GM12891 (cell line): ENCODE measurements around the gene CT45A10. TPM values are rescaled to one million over a fixed set of nuclear protein-coding genes. Genes with fewer than 3 reads are reported as not detected.
"Not testable (repeated sequence)": the region's sequence is repeated elsewhere in the genome, so short reads cannot be mapped to it uniquely, and the experiment has no call there.

Experiments
- DNase-seq: peaks from one replicate; pipeline ENCODE4 v3.0.0; 2011; ENCODE audit warnings: low spot score; ENCODE audit not compliant: insufficient read length
- FAIRE-seq: peaks from 2 replicates; lab custom pipeline; 2011; peaks lifted over from hg19 to GRCh38; lab: Jason Lieb, UNC
- PAX5 ChIP-seq: IDR thresholded peaks from 2 replicates; pipeline ENCODE4 v1.6.1; 2011; ENCODE audit warnings: low read length, moderate library complexity, mild to moderate bottlenecking; ENCODE audit not compliant: insufficient read depth, severe bottlenecking
- POLR2A ChIP-seq: IDR thresholded peaks from 2 replicates; pipeline ENCODE4 v1.6.1; 2011; ENCODE audit warnings: low read depth, low read length, control low read depth
- POLR2AphosphoS5 ChIP-seq: IDR thresholded peaks from 2 replicates; pipeline ENCODE4 v1.6.1; 2011; ENCODE audit warnings: low read depth, low read length, control low read depth
- POU2F2 ChIP-seq: IDR thresholded peaks from 2 replicates; pipeline ENCODE4 v1.6.1; 2011; ENCODE audit warnings: low read depth, mild to moderate bottlenecking, control low read depth, low read length, moderate library complexity
- SPI1 ChIP-seq: IDR thresholded peaks from 2 replicates; pipeline ENCODE4 v1.6.1; 2011; ENCODE audit warnings: low read depth, low read length, control low read depth
- TAF1 ChIP-seq: IDR thresholded peaks from 2 replicates; pipeline ENCODE4 v1.6.1; 2011; ENCODE audit warnings: low read depth, low read length, control low read depth
- polyA plus RNA-seq: library from polyadenylated mRNA; unstranded; fragments of >200 nt; gene quantifications from one replicate; pipeline ENCODE4 v1.2.1, GENCODE V29; 2012; ENCODE audit warnings: low read depth, missing spikeins, inconsistent platforms; ENCODE audit not compliant: missing spikeins

CT45A10 gene, protein sequence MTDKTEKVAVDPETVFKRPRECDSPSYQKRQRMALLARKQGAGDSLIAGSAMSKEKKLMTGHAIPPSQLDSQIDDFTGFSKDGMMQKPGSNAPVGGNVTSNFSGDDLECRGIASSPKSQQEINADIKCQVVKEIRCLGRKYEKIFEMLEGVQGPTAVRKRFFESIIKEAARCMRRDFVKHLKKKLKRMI
- polyA plus RNA-seq: not detected

GRCh38 chrX:135893294-135893817 is at the start of gene CT45A10, which contains the start of gene SAGE1:
TSS of gene CT45A10 (minus strand) at chrX:135893444. CDS start at chrX:135885344, 8,100 bp downstream.
TSS of gene SAGE1 (plus strand) at chrX:135893716. CDS start at chrX:135896243, 2,527 bp downstream.
- no peak for FAIRE-seq
- no peak for DNase-seq
- TF ChIP-seq POLR2A: no peak
- no peak for TF ChIP-seq TAF1
- no peak for TF ChIP-seq PAX5
- TF ChIP-seq SPI1: no peak
- TF ChIP-seq POU2F2: no peak
- no peak for TF ChIP-seq POLR2AphosphoS5

GRCh38 chrX:135931644-135932487 is 38.6 kb upstream of the CT45A10 start:
- no peak for TF ChIP-seq SPI1
- no peak for TF ChIP-seq POLR2AphosphoS5
- TF ChIP-seq POU2F2: no peak
- TF ChIP-seq TAF1: no peak
- TF ChIP-seq POLR2A: no peak
- no peak for TF ChIP-seq PAX5
- DNase-seq (peak; percentile 6), FAIRE-seq (no peak)

GRCh38 chrX:135927897-135928296 is 34.7 kb upstream of the CT45A10 start:
- DNase-seq (no peak), FAIRE-seq (no peak)
- TF ChIP-seq TAF1: no peak
- TF ChIP-seq SPI1: no peak
- no peak for TF ChIP-seq PAX5
- TF ChIP-seq POLR2A: no peak
- no peak for TF ChIP-seq POLR2AphosphoS5
- no peak for TF ChIP-seq POU2F2

- FAIRE-seq (no peak), DNase-seq (no peak)
- TF ChIP-seq PAX5 (no peak), POLR2AphosphoS5 (no peak), POU2F2 (no peak), TAF1 (no peak), SPI1 (no peak), POLR2A (no peak)
Measured at GRCh38 chrX:135923353-135923752, 30.1 kb upstream of the CT45A10 start.

- FAIRE-seq, DNase-seq: not testable (repeated sequence)
Measured at GRCh38 chrX:135920516-135920915, 27.3 kb upstream of the CT45A10 start.

DNA sequence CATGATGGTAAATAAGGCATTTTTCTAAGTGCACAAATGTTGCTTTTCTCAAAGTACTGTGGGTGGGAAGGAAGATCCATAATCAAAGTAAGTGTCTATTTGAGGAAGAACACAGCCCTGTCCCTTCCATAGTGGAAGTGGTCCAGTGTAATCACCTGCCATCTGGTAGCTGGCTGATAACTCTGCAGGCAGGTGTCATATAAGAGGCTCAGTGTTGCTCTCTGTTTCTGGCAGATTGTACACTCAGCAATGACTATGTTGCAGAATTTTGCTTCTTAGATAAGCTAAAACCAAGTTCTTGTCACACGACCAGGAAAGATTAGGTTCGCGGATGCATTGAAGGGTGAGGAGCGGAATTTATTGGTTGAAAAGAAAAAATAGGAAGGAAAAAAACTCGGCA is 21.2 kb upstream of the CT45A10 start:
- DNase-seq (no peak), FAIRE-seq (no peak)
- TF ChIP-seq TAF1: no peak
- no peak for TF ChIP-seq PAX5

DNA sequence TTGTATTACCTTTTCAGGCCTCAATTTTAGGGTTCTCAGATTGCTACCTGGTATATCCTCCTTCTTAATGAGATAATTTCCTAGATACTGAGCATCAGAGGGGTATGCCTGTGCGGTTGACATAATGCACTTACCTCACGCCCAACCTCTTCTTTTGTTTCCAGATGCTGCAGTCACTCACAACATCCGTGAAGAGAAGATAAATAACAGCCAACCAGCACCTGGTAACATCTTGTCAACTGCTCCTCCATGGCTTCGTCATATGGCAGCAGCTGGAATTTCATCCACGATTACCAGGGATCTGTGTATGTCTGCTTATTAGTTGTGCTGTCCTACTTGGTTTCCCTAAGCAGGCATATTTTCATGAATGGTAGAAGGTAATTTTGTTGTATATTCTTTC is 17.0 kb upstream of the CT45A10 start:
- TF ChIP-seq PAX5: no peak
- no peak for TF ChIP-seq POLR2AphosphoS5
- TF ChIP-seq POLR2A: no peak
- TF ChIP-seq SPI1: no peak
- no peak for TF ChIP-seq TAF1
- TF ChIP-seq POU2F2: no peak
- DNase-seq (no peak), FAIRE-seq (no peak)

DNA sequence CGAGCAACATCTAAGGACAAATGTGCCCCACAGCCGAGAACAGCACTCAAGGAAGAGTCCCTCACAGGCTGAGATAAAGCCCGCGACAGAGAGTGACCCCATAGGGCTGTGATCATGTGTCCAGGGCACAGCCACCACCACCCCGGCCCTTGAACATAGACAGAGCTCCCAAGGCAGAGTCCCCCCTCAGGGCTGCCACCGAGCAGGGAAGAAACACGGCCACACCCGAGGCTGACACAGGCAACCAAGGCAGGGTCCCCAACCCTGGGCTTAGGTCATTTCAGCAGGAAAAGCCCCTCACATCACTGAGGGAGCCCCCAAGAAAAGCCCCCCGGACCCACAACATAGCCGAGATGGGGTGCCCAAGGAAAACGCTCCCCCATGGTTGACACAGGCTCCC is 463 bp downstream of the CT45A10 start:
- FAIRE-seq (no peak), DNase-seq (no peak)
- TF ChIP-seq POU2F2 (no peak), PAX5 (no peak)

GRCh38 chrX:135890087-135890585 is 3.1 kb downstream of the CT45A10 start:
- TF ChIP-seq SPI1: no peak
- TF ChIP-seq POLR2A: no peak
- no peak for TF ChIP-seq POLR2AphosphoS5
- no peak for DNase-seq

DNA sequence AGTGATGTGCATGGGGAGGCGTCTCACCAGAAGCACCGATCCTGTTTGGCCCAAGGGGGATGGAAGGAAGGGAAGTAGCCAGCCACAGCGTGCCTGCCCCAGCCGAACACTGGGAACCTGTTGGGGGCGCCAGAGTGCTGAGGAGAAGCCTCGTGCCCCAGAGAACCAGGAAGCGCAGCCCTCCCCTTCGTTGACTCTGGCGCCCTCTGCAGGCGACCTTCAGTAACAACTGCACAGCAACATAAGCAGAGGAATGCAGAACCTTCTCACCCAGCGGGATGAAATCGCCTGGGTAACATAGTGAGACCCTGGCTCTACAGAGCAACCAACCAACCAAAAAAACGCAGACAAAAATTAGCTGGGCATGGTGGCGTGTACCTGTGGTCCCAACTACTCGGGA is 4.3 kb downstream of the CT45A10 start:
- DNase-seq, FAIRE-seq: not testable (repeated sequence)

More at GRCh38 chrX:135890087-135890585, 3.1 kb downstream of the CT45A10 start:
- no peak for FAIRE-seq

DNA sequence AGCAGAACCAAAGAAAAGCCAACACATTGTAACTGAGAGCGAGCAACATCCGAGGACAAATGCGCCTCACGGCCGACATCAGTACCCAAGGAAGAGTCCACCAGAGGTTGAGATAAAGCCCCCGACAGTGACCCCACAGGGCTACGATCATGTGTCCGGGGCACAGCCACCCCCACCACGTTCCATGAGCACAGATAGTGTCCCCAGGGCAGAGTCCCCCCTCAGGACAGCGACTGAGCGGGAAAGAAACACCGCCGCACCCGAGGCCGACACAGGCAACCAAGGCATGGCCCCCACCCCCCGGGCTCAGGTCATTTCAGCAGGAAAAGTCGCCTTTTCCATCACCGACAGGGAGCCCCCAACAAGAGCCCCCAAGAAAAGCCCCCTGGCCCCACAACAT is 5.0 kb downstream of the CT45A10 start:
- FAIRE-seq, DNase-seq: not testable (repeated sequence)

DNA sequence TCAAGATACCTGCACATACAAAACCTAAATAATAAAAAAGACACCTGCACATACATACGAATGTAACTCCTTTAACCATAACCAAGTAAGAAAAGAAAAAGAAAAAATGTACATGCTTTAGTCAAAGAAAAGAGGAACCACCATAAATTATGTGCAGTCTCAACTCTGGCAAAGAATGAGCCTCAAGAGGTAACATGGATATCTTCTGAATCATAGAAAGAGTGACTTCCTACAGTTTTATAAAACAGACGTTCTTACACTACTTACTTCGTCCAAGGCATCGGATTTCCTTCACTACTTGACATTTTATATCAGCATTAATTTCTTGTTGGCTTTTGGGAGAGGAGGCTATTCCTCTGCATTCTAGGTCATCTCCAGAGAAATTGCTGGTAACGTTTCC is 10.5 kb downstream of the CT45A10 start:
- not testable (repeated sequence) for DNase-seq, FAIRE-seq

DNA sequence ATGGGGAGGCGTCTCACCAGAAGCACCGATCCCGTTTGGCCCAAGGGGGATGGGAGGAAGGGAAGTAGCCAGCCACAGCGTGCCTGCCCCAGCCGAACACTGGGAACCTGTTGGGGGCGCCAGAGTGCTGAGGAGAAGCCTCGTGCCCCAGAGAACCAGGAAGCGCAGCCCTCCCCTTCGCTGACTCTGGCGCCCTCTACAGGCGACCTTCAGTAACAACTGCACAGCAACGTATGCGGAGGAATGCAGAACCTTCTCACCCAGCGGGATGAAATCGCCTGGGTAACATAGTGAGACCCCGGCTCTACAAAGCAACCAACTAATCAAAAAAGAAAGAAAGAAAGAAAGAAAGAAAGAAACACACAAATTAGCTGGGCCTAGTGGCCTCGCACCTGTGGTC is 21.5 kb downstream of the CT45A10 start, which contains the start of gene CT45A9:
CT45A9 (minus strand) TSS at position 101 of the 400 bp plus-strand sequence. CDS start 3,751 bp downstream, outside the sequence.
- not testable (repeated sequence) for FAIRE-seq, DNase-seq

DNA sequence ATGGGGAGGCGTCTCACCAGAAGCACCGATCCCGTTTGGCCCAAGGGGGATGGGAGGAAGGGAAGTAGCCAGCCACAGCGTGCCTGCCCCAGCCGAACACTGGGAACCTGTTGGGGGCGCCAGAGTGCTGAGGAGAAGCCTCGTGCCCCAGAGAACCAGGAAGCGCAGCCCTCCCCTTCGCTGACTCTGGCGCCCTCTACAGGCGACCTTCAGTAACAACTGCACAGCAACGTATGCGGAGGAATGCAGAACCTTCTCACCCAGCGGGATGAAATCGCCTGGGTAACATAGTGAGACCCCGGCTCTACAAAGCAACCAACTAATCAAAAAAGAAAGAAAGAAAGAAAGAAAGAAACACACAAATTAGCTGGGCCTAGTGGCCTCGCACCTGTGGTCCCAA is 38.8 kb downstream of the CT45A10 start, which contains the start of gene CT45A8:
CT45A8 (minus strand) TSS at position 101 of the 400 bp plus-strand sequence. CDS start 3,755 bp downstream, outside the sequence.
- not testable (repeated sequence) for FAIRE-seq, DNase-seq

DNA sequence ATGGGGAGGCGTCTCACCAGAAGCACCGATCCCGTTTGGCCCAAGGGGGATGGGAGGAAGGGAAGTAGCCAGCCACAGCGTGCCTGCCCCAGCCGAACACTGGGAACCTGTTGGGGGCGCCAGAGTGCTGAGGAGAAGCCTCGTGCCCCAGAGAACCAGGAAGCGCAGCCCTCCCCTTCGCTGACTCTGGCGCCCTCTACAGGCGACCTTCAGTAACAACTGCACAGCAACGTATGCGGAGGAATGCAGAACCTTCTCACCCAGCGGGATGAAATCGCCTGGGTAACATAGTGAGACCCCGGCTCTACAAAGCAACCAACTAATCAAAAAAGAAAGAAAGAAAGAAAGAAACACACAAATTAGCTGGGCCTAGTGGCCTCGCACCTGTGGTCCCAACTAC is 56.1 kb downstream of the CT45A10 start, which contains the start of gene CT45A7:
CT45A7 (minus strand) TSS at position 101 of the 400 bp plus-strand sequence. CDS start 3,747 bp downstream, outside the sequence.
- FAIRE-seq, DNase-seq: not testable (repeated sequence)
